ENCODE data around the gene TRPC3.

Gene TRPC3

DNA sequence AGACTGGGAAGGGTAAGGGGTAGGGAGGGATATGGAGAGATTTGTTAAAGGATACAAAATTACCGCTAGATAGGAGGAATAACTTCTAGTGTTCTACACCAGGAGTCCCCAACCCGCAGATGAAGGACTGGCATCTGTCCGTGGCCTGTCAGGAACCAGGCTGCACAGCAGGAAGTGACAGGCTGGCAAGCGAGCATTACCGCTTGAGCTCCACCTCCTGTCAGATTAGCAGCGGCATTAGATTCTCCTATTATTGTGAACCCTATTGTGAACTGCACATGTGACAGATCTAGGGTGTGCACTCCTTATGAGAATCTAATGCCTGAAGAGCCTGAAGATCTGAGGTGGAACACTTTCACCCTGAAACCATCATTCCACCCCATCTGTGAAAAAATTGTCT, 53.7 kb downstream of the TRPC3 start (continued):
- TF ChIP-seq, protein P1, sequence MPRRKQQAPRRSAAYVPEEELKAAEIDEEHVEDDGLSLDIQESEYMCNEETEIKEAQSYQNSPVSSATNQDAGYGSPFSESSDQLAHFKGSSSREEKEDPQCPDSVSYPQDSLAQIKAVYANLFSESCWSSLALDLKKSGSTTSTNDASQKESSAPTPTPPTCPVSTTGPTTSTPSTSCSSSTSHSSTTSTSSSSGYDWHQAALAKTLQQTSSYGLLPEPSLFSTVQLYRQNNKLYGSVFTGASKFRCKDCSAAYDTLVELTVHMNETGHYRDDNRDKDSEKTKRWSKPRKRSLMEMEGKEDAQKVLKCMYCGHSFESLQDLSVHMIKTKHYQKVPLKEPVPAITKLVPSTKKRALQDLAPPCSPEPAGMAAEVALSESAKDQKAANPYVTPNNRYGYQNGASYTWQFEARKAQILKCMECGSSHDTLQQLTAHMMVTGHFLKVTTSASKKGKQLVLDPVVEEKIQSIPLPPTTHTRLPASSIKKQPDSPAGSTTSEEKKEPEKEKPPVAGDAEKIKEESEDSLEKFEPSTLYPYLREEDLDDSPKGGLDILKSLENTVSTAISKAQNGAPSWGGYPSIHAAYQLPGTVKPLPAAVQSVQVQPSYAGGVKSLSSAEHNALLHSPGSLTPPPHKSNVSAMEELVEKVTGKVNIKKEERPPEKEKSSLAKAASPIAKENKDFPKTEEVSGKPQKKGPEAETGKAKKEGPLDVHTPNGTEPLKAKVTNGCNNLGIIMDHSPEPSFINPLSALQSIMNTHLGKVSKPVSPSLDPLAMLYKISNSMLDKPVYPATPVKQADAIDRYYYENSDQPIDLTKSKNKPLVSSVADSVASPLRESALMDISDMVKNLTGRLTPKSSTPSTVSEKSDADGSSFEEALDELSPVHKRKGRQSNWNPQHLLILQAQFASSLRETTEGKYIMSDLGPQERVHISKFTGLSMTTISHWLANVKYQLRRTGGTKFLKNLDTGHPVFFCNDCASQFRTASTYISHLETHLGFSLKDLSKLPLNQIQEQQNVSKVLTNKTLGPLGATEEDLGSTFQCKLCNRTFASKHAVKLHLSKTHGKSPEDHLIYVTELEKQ (tag by site-specific recombination; IDR thresholded peaks at IDR 0.05; ENCODE audit: borderline replicate concordance) = no peak
- TF ChIP-seq IKZF3 (tag by site-specific recombination; IDR thresholded peaks at IDR 0.05) = no peak

DNA sequence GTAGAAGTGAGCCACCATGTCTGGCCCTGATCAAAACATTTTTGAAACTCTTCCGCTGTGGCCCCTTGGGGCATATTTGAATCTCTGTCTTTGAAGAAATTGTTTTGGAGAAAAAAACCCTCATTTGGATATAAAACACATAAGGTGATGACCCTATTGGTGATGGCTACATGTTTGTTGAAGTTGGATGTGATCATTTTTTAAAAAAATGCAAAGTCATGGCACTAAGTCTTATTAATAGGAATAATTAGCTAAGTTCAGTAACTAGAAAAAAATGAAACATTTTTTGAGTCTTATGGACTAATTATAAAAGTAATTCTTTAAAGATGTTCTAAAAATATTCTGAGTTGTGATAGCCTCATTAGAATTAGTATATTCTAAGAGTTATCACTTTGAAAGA, 63.7 kb downstream of the TRPC3 start:
- no peaks in the 10 kb centered on the region for H3K36me3 ChIP-seq (ENCODE audit: control insufficient read depth in 2 of 2, insufficient read depth in 1 of 2, low read length in 2 of 2)
- CTCF ChIA-PET = no interaction called here
- no peaks in the 10 kb centered on the region for H3K9me3 ChIP-seq (ENCODE audit: control insufficient read depth, insufficient read depth, low read depth, low read length)
- POLR2A ChIA-PET = no interaction called here
- H3K4me3 ChIP-seq (ENCODE audit: low read depth, low read length) = no peak overlapping the region
- TF ChIP-seq ZNF585B (tag by site-specific recombination; IDR thresholded peaks at IDR 0.05) (no peak), ZNF785 (tag by site-specific recombination; IDR thresholded peaks at IDR 0.05) (no peak)
- TF ChIP-seq, protein P2, sequence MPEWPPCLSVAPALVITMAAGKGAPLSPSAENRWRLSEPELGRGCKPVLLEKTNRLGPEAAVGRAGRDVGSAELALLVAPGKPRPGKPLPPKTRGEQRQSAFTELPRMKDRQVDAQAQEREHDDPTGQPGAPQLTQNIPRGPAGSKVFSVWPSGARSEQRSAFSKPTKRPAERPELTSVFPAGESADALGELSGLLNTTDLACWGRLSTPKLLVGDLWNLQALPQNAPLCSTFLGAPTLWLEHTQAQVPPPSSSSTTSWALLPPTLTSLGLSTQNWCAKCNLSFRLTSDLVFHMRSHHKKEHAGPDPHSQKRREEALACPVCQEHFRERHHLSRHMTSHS (tag by site-specific recombination; IDR thresholded peaks at IDR 0.05) = no peak
- H3K4me1 ChIP-seq (ENCODE audit: control insufficient read depth, insufficient read depth, low read length) = no peaks in the 10 kb centered on the region
- H3K27ac ChIP-seq (ENCODE audit: extremely low read depth, low read depth, low read length) = no peak overlapping the region

DNA sequence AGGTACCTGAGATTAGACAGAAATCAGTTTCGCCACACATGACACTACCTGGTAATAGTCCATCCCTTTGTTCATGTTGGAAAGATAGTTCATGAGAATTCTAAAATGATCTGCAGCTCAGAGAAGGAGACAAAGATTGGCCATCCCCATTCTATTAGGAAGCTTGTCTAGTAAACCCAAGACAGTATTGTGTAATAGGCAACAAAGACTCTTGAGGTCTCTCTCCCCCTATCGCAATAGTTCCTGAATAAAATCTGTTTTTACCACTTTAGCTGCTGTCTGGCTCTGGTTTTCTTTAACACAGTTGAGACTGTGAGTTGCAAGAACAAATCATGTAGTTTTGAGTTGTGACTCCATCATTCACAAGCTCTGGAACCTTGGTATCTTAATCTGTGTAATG, 66.7 kb downstream of the TRPC3 start:
- H3K36me3 ChIP-seq (ENCODE audit: control insufficient read depth in 2 of 2, insufficient read depth in 1 of 2, low read length in 2 of 2) = no peaks in the 10 kb centered on the region
- H3K4me3 ChIP-seq (ENCODE audit: low read depth, low read length) = no peak overlapping the region
- no peaks in the 10 kb centered on the region for H3K4me1 ChIP-seq (ENCODE audit: control insufficient read depth, insufficient read depth, low read length)
- ChIA-PET POLR2A (no interaction called here), CTCF (interaction anchor here (0.6 kb wide), 1 partner anchor 1053 kb away, joined by 3 read pairs; no protein-coding TSS in a partner anchor)
- no peak overlapping the region for H3K27ac ChIP-seq (ENCODE audit: extremely low read depth, low read depth, low read length)
- no peaks in the 10 kb centered on the region for H3K9me3 ChIP-seq (ENCODE audit: control insufficient read depth, insufficient read depth, low read depth, low read length)
- TF ChIP-seq ZNF394 (tag by site-specific recombination; IDR thresholded peaks at IDR 0.05; ENCODE audit: borderline replicate concordance) (no peak), BCL11A (tag by site-specific recombination; IDR thresholded peaks at IDR 0.05; ENCODE audit: low read depth) (no peak), ZNF501 (tag by site-specific recombination; IDR thresholded peaks at IDR 0.05) (no peak), TRIM28 (IDR thresholded peaks at IDR 0.05; ENCODE audit: borderline replicate concordance, low read length) (no peak), GLI4 (tag by site-specific recombination; IDR thresholded peaks at IDR 0.05) (no peak), GFI1B (tag by site-specific recombination; IDR thresholded peaks at IDR 0.05) (no peak), ZNF626 (tag by site-specific recombination; IDR thresholded peaks at IDR 0.05) (no peak)
- TF ChIP-seq, protein P3, sequence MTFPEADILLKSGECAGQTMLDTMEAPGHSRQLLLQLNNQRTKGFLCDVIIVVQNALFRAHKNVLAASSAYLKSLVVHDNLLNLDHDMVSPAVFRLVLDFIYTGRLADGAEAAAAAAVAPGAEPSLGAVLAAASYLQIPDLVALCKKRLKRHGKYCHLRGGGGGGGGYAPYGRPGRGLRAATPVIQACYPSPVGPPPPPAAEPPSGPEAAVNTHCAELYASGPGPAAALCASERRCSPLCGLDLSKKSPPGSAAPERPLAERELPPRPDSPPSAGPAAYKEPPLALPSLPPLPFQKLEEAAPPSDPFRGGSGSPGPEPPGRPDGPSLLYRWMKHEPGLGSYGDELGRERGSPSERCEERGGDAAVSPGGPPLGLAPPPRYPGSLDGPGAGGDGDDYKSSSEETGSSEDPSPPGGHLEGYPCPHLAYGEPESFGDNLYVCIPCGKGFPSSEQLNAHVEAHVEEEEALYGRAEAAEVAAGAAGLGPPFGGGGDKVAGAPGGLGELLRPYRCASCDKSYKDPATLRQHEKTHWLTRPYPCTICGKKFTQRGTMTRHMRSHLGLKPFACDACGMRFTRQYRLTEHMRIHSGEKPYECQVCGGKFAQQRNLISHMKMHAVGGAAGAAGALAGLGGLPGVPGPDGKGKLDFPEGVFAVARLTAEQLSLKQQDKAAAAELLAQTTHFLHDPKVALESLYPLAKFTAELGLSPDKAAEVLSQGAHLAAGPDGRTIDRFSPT (tag by site-specific recombination; IDR thresholded peaks at IDR 0.05) = no peak
- TF ChIP-seq, protein P4, sequence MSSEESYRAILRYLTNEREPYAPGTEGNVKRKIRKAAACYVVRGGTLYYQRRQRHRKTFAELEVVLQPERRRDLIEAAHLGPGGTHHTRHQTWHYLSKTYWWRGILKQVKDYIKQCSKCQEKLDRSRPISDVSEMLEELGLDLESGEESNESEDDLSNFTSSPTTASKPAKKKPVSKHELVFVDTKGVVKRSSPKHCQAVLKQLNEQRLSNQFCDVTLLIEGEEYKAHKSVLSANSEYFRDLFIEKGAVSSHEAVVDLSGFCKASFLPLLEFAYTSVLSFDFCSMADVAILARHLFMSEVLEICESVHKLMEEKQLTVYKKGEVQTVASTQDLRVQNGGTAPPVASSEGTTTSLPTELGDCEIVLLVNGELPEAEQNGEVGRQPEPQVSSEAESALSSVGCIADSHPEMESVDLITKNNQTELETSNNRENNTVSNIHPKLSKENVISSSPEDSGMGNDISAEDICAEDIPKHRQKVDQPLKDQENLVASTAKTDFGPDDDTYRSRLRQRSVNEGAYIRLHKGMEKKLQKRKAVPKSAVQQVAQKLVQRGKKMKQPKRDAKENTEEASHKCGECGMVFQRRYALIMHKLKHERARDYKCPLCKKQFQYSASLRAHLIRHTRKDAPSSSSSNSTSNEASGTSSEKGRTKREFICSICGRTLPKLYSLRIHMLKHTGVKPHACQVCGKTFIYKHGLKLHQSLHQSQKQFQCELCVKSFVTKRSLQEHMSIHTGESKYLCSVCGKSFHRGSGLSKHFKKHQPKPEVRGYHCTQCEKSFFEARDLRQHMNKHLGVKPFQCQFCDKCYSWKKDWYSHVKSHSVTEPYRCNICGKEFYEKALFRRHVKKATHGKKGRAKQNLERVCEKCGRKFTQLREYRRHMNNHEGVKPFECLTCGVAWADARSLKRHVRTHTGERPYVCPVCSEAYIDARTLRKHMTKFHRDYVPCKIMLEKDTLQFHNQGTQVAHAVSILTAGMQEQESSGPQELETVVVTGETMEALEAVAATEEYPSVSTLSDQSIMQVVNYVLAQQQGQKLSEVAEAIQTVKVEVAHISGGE (tag by site-specific recombination; conservative IDR thresholded peaks at IDR 0.05; ENCODE audit: low read depth) = no peak
- TF ChIP-seq, protein P5, sequence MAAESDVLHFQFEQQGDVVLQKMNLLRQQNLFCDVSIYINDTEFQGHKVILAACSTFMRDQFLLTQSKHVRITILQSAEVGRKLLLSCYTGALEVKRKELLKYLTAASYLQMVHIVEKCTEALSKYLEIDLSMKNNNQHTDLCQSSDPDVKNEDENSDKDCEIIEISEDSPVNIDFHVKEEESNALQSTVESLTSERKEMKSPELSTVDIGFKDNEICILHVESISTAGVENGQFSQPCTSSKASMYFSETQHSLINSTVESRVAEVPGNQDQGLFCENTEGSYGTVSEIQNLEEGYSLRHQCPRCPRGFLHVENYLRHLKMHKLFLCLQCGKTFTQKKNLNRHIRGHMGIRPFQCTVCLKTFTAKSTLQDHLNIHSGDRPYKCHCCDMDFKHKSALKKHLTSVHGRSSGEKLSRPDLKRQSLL (tag by site-specific recombination; IDR thresholded peaks at IDR 0.05) = no peak
- TF ChIP-seq, protein P6, sequence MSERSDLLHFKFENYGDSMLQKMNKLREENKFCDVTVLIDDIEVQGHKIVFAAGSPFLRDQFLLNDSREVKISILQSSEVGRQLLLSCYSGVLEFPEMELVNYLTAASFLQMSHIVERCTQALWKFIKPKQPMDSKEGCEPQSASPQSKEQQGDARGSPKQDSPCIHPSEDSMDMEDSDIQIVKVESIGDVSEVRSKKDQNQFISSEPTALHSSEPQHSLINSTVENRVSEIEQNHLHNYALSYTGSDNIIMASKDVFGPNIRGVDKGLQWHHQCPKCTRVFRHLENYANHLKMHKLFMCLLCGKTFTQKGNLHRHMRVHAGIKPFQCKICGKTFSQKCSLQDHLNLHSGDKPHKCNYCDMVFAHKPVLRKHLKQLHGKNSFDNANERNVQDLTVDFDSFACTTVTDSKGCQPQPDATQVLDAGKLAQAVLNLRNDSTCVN (tag by site-specific recombination; optimal IDR thresholded peaks at IDR 0.05) = no peak
